Urinary bladder (tissue), 4 donors: ENCODE results near the gene RFT1. TPM values are rescaled to one million over a fixed set of nuclear protein-coding genes. Genes with fewer than 3 reads are reported as not detected.
A peak's percentile ranks its signal among the peaks of the same experiment; 100 is the strongest.

ENCODE experiments used
- DNase-seq: peaks from one replicate; pipeline ENCODE4 v3.0.0-alpha.2; 2015; ENCODE audit errors: extremely low spot score
- H3K27ac ChIP-seq: one replicate; pipeline ENCODE4 v1.5.1; 2013; ENCODE audit warnings: low read depth, mild to moderate bottlenecking, moderate library complexity
- H3K36me3 ChIP-seq: one replicate; pipeline ENCODE4 v1.6.1; 2013; ENCODE audit warnings: mild to moderate bottlenecking, moderate library complexity; ENCODE audit not compliant: insufficient read depth
- H3K4me1 ChIP-seq: one replicate; pipeline ENCODE4 v1.6.1; 2013; ENCODE audit warnings: mild to moderate bottlenecking, moderate library complexity; ENCODE audit not compliant: insufficient read depth
- H3K4me3 ChIP-seq: one replicate; pipeline ENCODE4 v1.5.1; 2013; ENCODE audit warnings: low read depth, low read length
- WGBS: extraction: QIAGEN DNeasy Blood & Tissue Kit; methylation state at CpG from one replicate; pipeline ENCODE4 v1.1.7; 2013; 5-methylcytosine and 5-hydroxymethylcytosine counted together
- polyA plus RNA-seq: library from polyadenylated mRNA; stranded (reverse); fragments of 200-250 nt; gene quantifications from one replicate; pipeline ENCODE4 v1.2.3, GENCODE V29; 2013
- total RNA-seq: library from RNA; depleted of rRNA; stranded (reverse); fragments of >200 nt; gene quantifications from one replicate; pipeline ENCODE4 v1.2.3, GENCODE V29; 2014
- donor health status: healthy with polysubstance abuse.
- donor health status: healthy.

RFT1 gene
- total and polyA plus RNA-seq, 2 donors = 11.5 to 14.2 TPM

GRCh38 chr3:53113293-53114010 is 16.8 kb downstream of the RFT1 start:
- H3K36me3 ChIP-seq = peaks cover 2% of the 10 kb centered on the region
- 63% methylated on average over 1 of the region's 1 CpG for WGBS
- H3K4me3 ChIP-seq = no peak overlapping the region
- H3K27ac ChIP-seq = no peak overlapping the region
- no peaks in the 10 kb centered on the region for H3K4me1 ChIP-seq
- DNase-seq = no peak

GRCh38 chr3:53111822-53112221 is 18.4 kb downstream of the RFT1 start:
- Histone ChIP-seq H3K27ac (no peak overlapping the region), H3K36me3 (peaks cover 2% of the 10 kb centered on the region), H3K4me3 (no peak overlapping the region), H3K4me1 (no peaks in the 10 kb centered on the region)
- DNase-seq = no peak
- WGBS = 40% methylated on average over 3 of the region's 3 CpGs

- no peaks in the 10 kb centered on the region for H3K4me1 ChIP-seq
- H3K27ac ChIP-seq = peak overlapping the region; percentile 43
- peak; percentile 88 for DNase-seq
- WGBS = 27% methylated on average over 12 of the region's 12 CpGs
- no peak overlapping the region for H3K4me3 ChIP-seq
- no peaks in the 10 kb centered on the region for H3K36me3 ChIP-seq
These were observed 20.1 kb downstream of the RFT1 start for GRCh38 chr3:53109891-53110771.

- WGBS = 70% methylated on average over 1 of the region's 1 CpG
- Histone ChIP-seq H3K4me1 (no peaks in the 10 kb centered on the region), H3K27ac (no peak overlapping the region), H3K4me3 (no peak overlapping the region), H3K36me3 (no peaks in the 10 kb centered on the region)
- no peak for DNase-seq
These were observed 21.0 kb downstream of the RFT1 start for GRCh38 chr3:53109190-53109589.

GRCh38 chr3:53104762-53105161 is 25.5 kb downstream of the RFT1 start:
- no peak for DNase-seq
- Histone ChIP-seq H3K4me3 (no peak overlapping the region), H3K4me1 (no peaks in the 10 kb centered on the region), H3K27ac (no peak overlapping the region), H3K36me3 (peaks cover 4% of the 10 kb centered on the region)
- WGBS = 59% methylated on average over 3 of the region's 3 CpGs

- DNase-seq = no peak
- Histone ChIP-seq H3K4me3 (no peak overlapping the region), H3K36me3 (peaks cover 4% of the 10 kb centered on the region), H3K4me1 (no peaks in the 10 kb centered on the region), H3K27ac (no peak overlapping the region)
- WGBS = 78% methylated on average over 16 of the region's 16 CpGs
These were observed 26.6 kb downstream of the RFT1 start for GRCh38 chr3:53103397-53104296.

GRCh38 chr3:53102601-53103147 is 27.6 kb downstream of the RFT1 start:
- peaks cover 4% of the 10 kb centered on the region for H3K36me3 ChIP-seq
- no peak overlapping the region for H3K4me3 ChIP-seq
- 69% methylated on average over 6 of the region's 6 CpGs for WGBS
- no peaks in the 10 kb centered on the region for H3K4me1 ChIP-seq
- no peak overlapping the region for H3K27ac ChIP-seq
- DNase-seq = no peak

- H3K4me3 ChIP-seq = no peak overlapping the region
- no peak for DNase-seq
- H3K4me1 ChIP-seq = no peaks in the 10 kb centered on the region
- H3K27ac ChIP-seq = no peak overlapping the region
- 90% methylated on average over 12 of the region's 12 CpGs for WGBS
- peaks cover 4% of the 10 kb centered on the region for H3K36me3 ChIP-seq
These were observed 28.3 kb downstream of the RFT1 start for GRCh38 chr3:53101956-53102355.

GRCh38 chr3:53100818-53101466 is 29.3 kb downstream of the RFT1 start:
- Histone ChIP-seq H3K36me3 (peaks cover 4% of the 10 kb centered on the region), H3K4me1 (no peaks in the 10 kb centered on the region), H3K4me3 (no peak overlapping the region), H3K27ac (no peak overlapping the region)
- 63% methylated on average over 12 of the region's 12 CpGs for WGBS
- no peak for DNase-seq

- DNase-seq = no peak
- no peak overlapping the region for H3K27ac ChIP-seq
- peaks cover 4% of the 10 kb centered on the region for H3K36me3 ChIP-seq
- H3K4me1 ChIP-seq = no peaks in the 10 kb centered on the region
- no peak overlapping the region for H3K4me3 ChIP-seq
- WGBS = 86% methylated on average over 5 of the region's 5 CpGs
These were observed 32.3 kb downstream of the RFT1 start for GRCh38 chr3:53097887-53098286.

- no peak for DNase-seq
- Histone ChIP-seq H3K4me3 (no peak overlapping the region), H3K36me3 (no peaks in the 10 kb centered on the region), H3K4me1 (no peaks in the 10 kb centered on the region), H3K27ac (no peak overlapping the region)
- 94% methylated on average over 2 of the region's 2 CpGs for WGBS
These were observed 37.3 kb downstream of the RFT1 start for GRCh38 chr3:53092942-53093341.

GRCh38 chr3:53092216-53092615 is 38.0 kb downstream of the RFT1 start:
- no peak for DNase-seq
- Histone ChIP-seq H3K4me3 (no peak overlapping the region), H3K4me1 (no peaks in the 10 kb centered on the region), H3K27ac (no peak overlapping the region), H3K36me3 (no peaks in the 10 kb centered on the region)
- 97% methylated on average over 11 of the region's 11 CpGs for WGBS

GRCh38 chr3:53091011-53091410 is 39.2 kb downstream of the RFT1 start:
- H3K4me3 ChIP-seq = no peak overlapping the region
- H3K27ac ChIP-seq = no peak overlapping the region
- H3K36me3 ChIP-seq = no peaks in the 10 kb centered on the region
- H3K4me1 ChIP-seq = no peaks in the 10 kb centered on the region
- 85% methylated on average over 5 of the region's 5 CpGs for WGBS
- DNase-seq = no peak
